GM18498 (cell line): ENCODE data around the gene LTB4R2.
"Not testable (repeated sequence)": the region's sequence is repeated elsewhere in the genome, so short reads cannot be mapped to it uniquely, and the experiment has no call there.

Experiments
- ATAC-seq: cut with Tn5 transposase; IDR thresholded peaks from one replicate; pipeline ENCODE4 v1.9.1; 2021; ENCODE audit warnings: mild to moderate bottlenecking, moderate library complexity; ENCODE audit not compliant: unreplicated experiment

LTB4R2 gene

GRCh38 chr14:24337144-24337823 is 27.3 kb downstream of the LTB4R2 start:
- ATAC-seq = no peak

- no peak for ATAC-seq
Observed at GRCh38 chr14:24337824-24338175, 27.9 kb downstream of the LTB4R2 start.

- ATAC-seq = no peak
Observed at GRCh38 chr14:24338843-24339242, 28.9 kb downstream of the LTB4R2 start.

- peak; percentile 94 for ATAC-seq
Observed at GRCh38 chr14:24339284-24340151, 29.6 kb downstream of the LTB4R2 start, which contains the start of gene RIPK3. Gene RIPK3, minus strand, starts transcription at chr14:24339991. Its CDS starts 165 bp downstream, at chr14:24339826.

- no peak for ATAC-seq
Observed at GRCh38 chr14:24340606-24341005, 30.7 kb downstream of the LTB4R2 start.

- ATAC-seq = no peak
Observed at GRCh38 chr14:24342889-24343288, 32.9 kb downstream of the LTB4R2 start.

GRCh38 chr14:24343795-24344660 is 34.1 kb downstream of the LTB4R2 start:
- no peak for ATAC-seq

- ATAC-seq = no peak
Observed at GRCh38 chr14:24347134-24347533, 37.2 kb downstream of the LTB4R2 start.

- ATAC-seq = no peak
Observed at GRCh38 chr14:24348186-24348585, 38.2 kb downstream of the LTB4R2 start.

- no peak for ATAC-seq
Observed at GRCh38 chr14:24349742-24350141, 39.8 kb downstream of the LTB4R2 start.

GRCh38 chr14:24351517-24351916 is 41.6 kb downstream of the LTB4R2 start:
- no peak for ATAC-seq

GRCh38 chr14:24353559-24354481 is 43.9 kb downstream of the LTB4R2 start:
- ATAC-seq = no peak

- not testable (repeated sequence) for ATAC-seq
Observed at GRCh38 chr14:24354482-24354825, 44.5 kb downstream of the LTB4R2 start.

- no peak for ATAC-seq
Observed at GRCh38 chr14:24355009-24355408, 45.1 kb downstream of the LTB4R2 start.

GRCh38 chr14:24356208-24356607 is 46.3 kb downstream of the LTB4R2 start:
- no peak for ATAC-seq

GRCh38 chr14:24360281-24360680 is 50.3 kb downstream of the LTB4R2 start:
- no peak for ATAC-seq

GRCh38 chr14:24361326-24361725 is 51.4 kb downstream of the LTB4R2 start:
- no peak for ATAC-seq
